Endothelial cell of umbilical vein (primary cell): ENCODE data around the gene MT1HL1. TPM values are rescaled to one million over a fixed set of nuclear protein-coding genes. Genes with fewer than 3 reads are reported as not detected.

Source experiments
- BruUV-seq: library from RNA; stranded (reverse); fragments of 400-500 nt; replicated peaks from 2 replicates; lab custom pipeline; 2021; lab: Mats Ljungman, UMichigan
- CTCF ChIA-PET: fragments of 300-600, 350-600 bp; sonication (Branson Sonifier 250); formaldehyde crosslinking; loops from one replicate; lab custom pipeline; 2021; ENCODE audit warnings: antibody characterized with exemption, inconsistent platforms; lab: Charles Lee
- POLR2A ChIA-PET: fragments of 300-600, 350-600 bp; sonication (Branson Sonifier 250); formaldehyde crosslinking; loops from one replicate; lab custom pipeline; 2021; ENCODE audit warnings: antibody characterized with exemption, inconsistent platforms; lab: Charles Lee
- DNase-seq: peaks from one replicate; pipeline ENCODE4 v3.0.0-alpha.2; 2011; ENCODE audit warnings: low read depth, low spot score
- FAIRE-seq: peaks from 2 replicates; lab custom pipeline; 2011; peaks lifted over from hg19 to GRCh38; lab: Jason Lieb, UNC
- H2AFZ ChIP-seq: 2 replicates; pipeline ENCODE4 v1.6.0; 2012; ENCODE audit warnings: low read depth, low read length, control low read depth, inconsistent platforms
- H3K27ac ChIP-seq: 2 replicates; pipeline ENCODE4 v1.5.1; 2011; ENCODE audit warnings: low read depth, mild to moderate bottlenecking, control low read depth, low read length, moderate library complexity; ENCODE audit not compliant: insufficient read depth
- H3K27me3 ChIP-seq, 2 experiments: 2 replicates each; pipeline versions ENCODE4 v1.6.0 to v1.6.1; 2011; ENCODE audit warnings: low read length in 2 of 2, mixed read lengths in 1 of 2; ENCODE audit not compliant: control insufficient read depth in 2 of 2, insufficient read depth in 2 of 2
- H3K36me3 ChIP-seq, 2 experiments: 2 replicates in 1 of 2; 3 replicates in 1 of 2; pipeline ENCODE4 v1.5.1; 2011; ENCODE audit warnings: low read length in 2 of 2, mild to moderate bottlenecking in 1 of 2, moderate library complexity in 1 of 2; ENCODE audit not compliant: control insufficient read depth in 2 of 2, insufficient read depth in 2 of 2; ENCODE audit errors: extremely low read depth in 1 of 2
- H3K4me1 ChIP-seq: 3 replicates; pipeline ENCODE4 v1.5.1; 2011; ENCODE audit warnings: mild to moderate bottlenecking, low read length; ENCODE audit not compliant: control insufficient read depth, insufficient read depth; ENCODE audit errors: extremely low read depth
- H3K4me2 ChIP-seq: 2 replicates; pipeline ENCODE4 v1.6.1; 2011; ENCODE audit warnings: low read length, control low read depth, mixed read lengths; ENCODE audit not compliant: insufficient read depth
- H3K4me3 ChIP-seq, 3 experiments: fragments of 200-600 bp in 1 of 3; sonication (generic), shearing (Covaris generic) in 1 of 3; replicated peaks in 1 of 3; 2 replicates each; pipeline ENCODE4 v1.5.1; 2011 to 2016; ENCODE audit warnings: control low read depth in 3 of 3, low read length in 3 of 3, mild to moderate bottlenecking in 2 of 3, inconsistent platforms in 1 of 3, low read depth in 1 of 3, moderate library complexity in 1 of 3; ENCODE audit not compliant: insufficient read depth in 1 of 3
- H3K79me2 ChIP-seq: 2 replicates; pipeline ENCODE4 v1.6.0; 2012; ENCODE audit warnings: low read length, inconsistent platforms; ENCODE audit not compliant: control insufficient read depth, insufficient read depth
- H3K9ac ChIP-seq: replicated peaks from 2 replicates; pipeline ENCODE3; 2011; ENCODE audit warnings: low read length, control low read depth; ENCODE audit not compliant: insufficient read depth; ENCODE audit errors: extremely low read depth
- H3K9me1 ChIP-seq: replicated peaks from 3 replicates; pipeline ENCODE4 v1.6.0; 2011; ENCODE audit warnings: mild to moderate bottlenecking, low read length; ENCODE audit not compliant: control insufficient read depth, insufficient read depth; ENCODE audit errors: extremely low read depth
- H3K9me3 ChIP-seq: replicated peaks from 2 replicates; pipeline ENCODE4 v1.5.1; 2012; ENCODE audit warnings: low read length, inconsistent platforms; ENCODE audit not compliant: control insufficient read depth, insufficient read depth
- H4K20me1 ChIP-seq: replicated peaks from 2 replicates; pipeline ENCODE3; 2011; ENCODE audit warnings: mild to moderate bottlenecking, low read length; ENCODE audit not compliant: control insufficient read depth, insufficient read depth; ENCODE audit errors: extremely low read depth
- EZH2 ChIP-seq: IDR thresholded peaks from 2 replicates; pipeline ENCODE4 v1.6.1; 2012; ENCODE audit warnings: borderline replicate concordance, low read depth, mild to moderate bottlenecking, moderate library complexity, low read length, inconsistent platforms; ENCODE audit not compliant: severe bottlenecking
- FOS ChIP-seq: IDR thresholded peaks from 2 replicates; pipeline ENCODE4 v1.6.1; 2011; ENCODE audit warnings: mild to moderate bottlenecking, low read length, moderate library complexity, borderline replicate concordance; ENCODE audit not compliant: insufficient read depth
- GATA2 ChIP-seq: IDR thresholded peaks from 2 replicates; pipeline ENCODE4 v1.7.0; 2011; ENCODE audit warnings: low read depth, mild to moderate bottlenecking, moderate library complexity, mixed read lengths, low read length; ENCODE audit not compliant: insufficient read length, insufficient read depth
- JUN ChIP-seq: IDR thresholded peaks from 2 replicates; pipeline ENCODE4 v1.6.1; 2011; ENCODE audit warnings: borderline replicate concordance, low read depth; ENCODE audit not compliant: insufficient read length, insufficient read depth
- MYC ChIP-seq: IDR thresholded peaks from one replicate; pipeline ENCODE4 v1.6.1; 2011; ENCODE audit warnings: mild to moderate bottlenecking, low read depth, low read length
- POLR2A ChIP-seq: IDR thresholded peaks from 2 replicates; pipeline ENCODE4 v1.6.1; 2012; ENCODE audit warnings: low read depth, mild to moderate bottlenecking, control low read depth, low read length
- POLR2AphosphoS5 ChIP-seq: IDR thresholded peaks from 2 replicates; pipeline ENCODE4 v1.6.1; 2012; ENCODE audit warnings: low read depth, mild to moderate bottlenecking, control low read depth, low read length, moderate library complexity; ENCODE audit not compliant: insufficient read depth
- dilution Hi-C: fragments of 300-500 bp; cut with MboI; formaldehyde crosslinking; loops from one replicate; pipeline ENCODE4 v1.15.0; 2019; ENCODE audit warnings: low sequenced_read_pairs; ENCODE audit not compliant: extremely low pct_ligation_motif_present
- intact Hi-C: fragments of 100-400 bp; cut with micrococcal nuclease; formaldehyde crosslinking; loops from one replicate; pipeline ENCODE4 v1.10.0; 2022
- polyA plus RNA-seq, 4 experiments: library from polyadenylated mRNA; depleted of rRNA in 3 of 4; stranded (reverse) in 3 of 4; unstranded in 1 of 4; fragments of >200 nt; gene quantifications; 2 replicates each; pipeline versions ENCODE4 v1.2.1 to v1.2.3, GENCODE V29; 2011 to 2012; ENCODE audit warnings: missing spikeins in 1 of 4
- total RNA-seq: library from RNA; stranded (reverse); gene quantifications from 2 replicates; pipeline ENCODE4 v1.2.3, GENCODE V29; 2021
- TF ChIP-seq, protein P1 (sequence below), 2 donors: IDR thresholded peaks; 1 replicate in 1 of 2; 2 replicates in 1 of 2; pipeline ENCODE4 v1.5.1; 2011; ENCODE audit warnings: low read length in 2 of 2, mild to moderate bottlenecking in 2 of 2, moderate library complexity in 2 of 2, control low read depth in 1 of 2, inconsistent platforms in 1 of 2, low read depth in 1 of 2; ENCODE audit not compliant: insufficient read depth in 1 of 2; ENCODE audit errors: extremely low read depth in 1 of 2
- TF ChIP-seq, protein P2 (sequence below): IDR thresholded peaks from 2 replicates; pipeline ENCODE4 v1.6.1; 2011; ENCODE audit not compliant: insufficient read depth, insufficient read length

MT1HL1 gene
- total and polyA plus RNA-seq, 2 donors (not counting 3 experiments of a cell fraction or from before 2014, with no cell fraction given): not detected

DNA sequence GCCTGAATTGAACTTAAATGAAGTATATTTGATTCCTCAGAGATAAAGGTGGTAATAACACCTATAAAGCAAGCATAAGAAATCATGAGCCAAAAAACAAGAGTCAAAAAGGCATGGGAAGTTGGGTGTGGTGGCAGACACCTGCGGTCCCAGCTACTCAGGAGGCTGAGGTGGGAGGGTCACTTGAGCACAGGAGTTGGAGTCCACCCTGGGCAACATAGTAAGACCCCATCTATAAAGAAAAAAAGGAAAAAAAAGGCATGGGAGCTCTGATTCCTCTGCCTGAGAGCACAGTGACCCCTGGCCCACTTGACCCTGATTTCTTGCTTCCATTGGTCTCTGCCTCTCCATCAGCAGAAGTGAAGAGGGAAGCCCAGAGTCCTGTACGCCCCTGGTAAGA is 40.3 kb downstream of the MT1HL1 start:
- DNase-seq: no peak
- dilution Hi-C loops (no loop called here), intact Hi-C loops (no loop called here)
- FAIRE-seq: no peak
- no peak for TF ChIP-seq EZH2
- TF ChIP-seq POLR2AphosphoS5: no peak
- TF ChIP-seq, protein P1, sequence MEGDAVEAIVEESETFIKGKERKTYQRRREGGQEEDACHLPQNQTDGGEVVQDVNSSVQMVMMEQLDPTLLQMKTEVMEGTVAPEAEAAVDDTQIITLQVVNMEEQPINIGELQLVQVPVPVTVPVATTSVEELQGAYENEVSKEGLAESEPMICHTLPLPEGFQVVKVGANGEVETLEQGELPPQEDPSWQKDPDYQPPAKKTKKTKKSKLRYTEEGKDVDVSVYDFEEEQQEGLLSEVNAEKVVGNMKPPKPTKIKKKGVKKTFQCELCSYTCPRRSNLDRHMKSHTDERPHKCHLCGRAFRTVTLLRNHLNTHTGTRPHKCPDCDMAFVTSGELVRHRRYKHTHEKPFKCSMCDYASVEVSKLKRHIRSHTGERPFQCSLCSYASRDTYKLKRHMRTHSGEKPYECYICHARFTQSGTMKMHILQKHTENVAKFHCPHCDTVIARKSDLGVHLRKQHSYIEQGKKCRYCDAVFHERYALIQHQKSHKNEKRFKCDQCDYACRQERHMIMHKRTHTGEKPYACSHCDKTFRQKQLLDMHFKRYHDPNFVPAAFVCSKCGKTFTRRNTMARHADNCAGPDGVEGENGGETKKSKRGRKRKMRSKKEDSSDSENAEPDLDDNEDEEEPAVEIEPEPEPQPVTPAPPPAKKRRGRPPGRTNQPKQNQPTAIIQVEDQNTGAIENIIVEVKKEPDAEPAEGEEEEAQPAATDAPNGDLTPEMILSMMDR (IDR thresholded peaks at IDR 0.05; ENCODE audit: extremely low read depth in 1 of 2, insufficient read depth in 1 of 2, low read depth in 1 of 2, low read length in 2 of 2): no peak
- no peak for TF ChIP-seq JUN
- no peak for TF ChIP-seq GATA2
- TF ChIP-seq FOS: no peak
- no peak for TF ChIP-seq POLR2A
- no peak for TF ChIP-seq MYC
- TF ChIP-seq, protein P2, sequence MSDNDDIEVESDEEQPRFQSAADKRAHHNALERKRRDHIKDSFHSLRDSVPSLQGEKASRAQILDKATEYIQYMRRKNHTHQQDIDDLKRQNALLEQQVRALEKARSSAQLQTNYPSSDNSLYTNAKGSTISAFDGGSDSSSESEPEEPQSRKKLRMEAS: no peak
- Histone ChIP-seq H3K9ac (no peak overlapping the region), H3K4me3 (no peak overlapping the region), H3K36me3 (no peaks in the 10 kb centered on the region), H3K4me1 (no peaks in the 10 kb centered on the region), H4K20me1 (no peaks in the 10 kb centered on the region), H3K27me3 (no peaks in the 10 kb centered on the region), H3K27ac (no peak overlapping the region), H3K9me1 (no peaks in the 10 kb centered on the region), H2AFZ (no peak overlapping the region), H3K79me2 (no peaks in the 10 kb centered on the region), H3K4me2 (no peak overlapping the region), H3K9me3 (peaks cover under 1% of the 10 kb centered on the region)
- CTCF ChIA-PET: no interaction called here
- POLR2A ChIA-PET: no interaction called here
- no TSS peak for BruUV-seq
